IPS DF 6.9 (cell line): ENCODE measurements around the gene FBXO42.
"Not testable (repeated sequence)": the region's sequence is repeated elsewhere in the genome, so short reads cannot be mapped to it uniquely, and the experiment has no call there.

Experiments used
- DNase-seq: peaks from one replicate; pipeline ENCODE4 v3.0.0-alpha.2; 2013; ENCODE audit warnings: low read depth, low spot score
- H3K27ac ChIP-seq: one replicate; pipeline ENCODE4 v1.5.1; 2013; ENCODE audit warnings: low read length, control low read depth
- H3K27me3 ChIP-seq: 2 replicates; pipeline ENCODE4 v1.6.1; 2013; ENCODE audit warnings: mild to moderate bottlenecking, low read length; ENCODE audit not compliant: control insufficient read depth, insufficient read depth
- H3K36me3 ChIP-seq: 2 replicates; pipeline ENCODE4 v1.6.1; 2013; ENCODE audit warnings: low read length; ENCODE audit not compliant: control insufficient read depth, insufficient read depth
- H3K4me1 ChIP-seq: 2 replicates; pipeline ENCODE4 v1.6.1; 2013; ENCODE audit warnings: low read length; ENCODE audit not compliant: control insufficient read depth, insufficient read depth
- H3K4me3 ChIP-seq: 2 replicates; pipeline ENCODE4 v1.5.1; 2013; ENCODE audit warnings: mild to moderate bottlenecking, low read length
- H3K9me3 ChIP-seq: 2 replicates; pipeline ENCODE4 v1.6.1; 2013; ENCODE audit warnings: low read length, inconsistent platforms; ENCODE audit not compliant: control insufficient read depth, insufficient read depth
- WGBS: extraction: QIAGEN DNeasy Blood & Tissue Kit; methylation state at CpG from one replicate; pipeline ENCODE4 v1.1.7; 2013; ENCODE audit warnings: mixed read lengths, missing lambda C conversion rate; ENCODE audit not compliant: insufficient read length, insufficient coverage; 5-methylcytosine and 5-hydroxymethylcytosine counted together

Gene FBXO42

GRCh38 chr1:16266411-16267118, 85.7 kb downstream of the FBXO42 start:
- no peak for DNase-seq
- Histone ChIP-seq H3K36me3 (no peaks in the 10 kb centered on the region), H3K27me3 (no peaks in the 10 kb centered on the region), H3K9me3 (no peaks in the 10 kb centered on the region), H3K27ac (no peak overlapping the region), H3K4me1 (no peaks in the 10 kb centered on the region), H3K4me3 (no peak overlapping the region)
- WGBS, result no CpG with 5 or more reads among the region's 4 CpGs

DNA sequence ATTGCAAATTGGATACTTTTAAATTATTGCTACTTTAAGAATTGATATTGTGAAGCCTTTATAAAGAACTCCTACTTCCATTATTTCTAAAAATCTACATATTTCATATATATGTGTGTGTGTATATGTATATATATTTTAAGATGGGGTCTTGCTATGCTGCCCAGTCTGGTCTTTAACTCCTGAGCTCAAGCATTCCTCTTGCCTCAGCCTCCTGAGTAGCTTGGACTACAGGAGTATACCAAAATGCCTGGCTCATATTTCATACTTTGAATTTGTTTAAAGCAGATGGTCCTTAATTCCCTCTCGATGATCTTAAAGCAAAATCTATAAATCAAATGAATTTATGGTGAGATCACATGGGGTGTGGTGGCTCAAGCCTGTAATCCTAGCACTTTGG, 90.2 kb downstream of the FBXO42 start:
- Histone ChIP-seq H3K36me3 (no peaks in the 10 kb centered on the region), H3K4me1 (no peaks in the 10 kb centered on the region), H3K4me3 (no peak overlapping the region), H3K27ac (no peak overlapping the region), H3K27me3 (no peaks in the 10 kb centered on the region), H3K9me3 (no peaks in the 10 kb centered on the region)
- no peak for DNase-seq
- no CpG with 5 or more reads among the region's 1 CpG for WGBS

- H3K36me3 ChIP-seq, result no peaks in the 10 kb centered on the region
- H3K4me3 ChIP-seq, result no peak overlapping the region
- no peaks in the 10 kb centered on the region for H3K9me3 ChIP-seq
- DNase-seq, result no peak
- no CpG with 5 or more reads among the region's 1 CpG for WGBS
- H3K4me1 ChIP-seq, result no peaks in the 10 kb centered on the region
- no peaks in the 10 kb centered on the region for H3K27me3 ChIP-seq
- no peak overlapping the region for H3K27ac ChIP-seq
These were observed 91.5 kb downstream of the FBXO42 start for GRCh38 chr1:16260814-16261213.

DNA sequence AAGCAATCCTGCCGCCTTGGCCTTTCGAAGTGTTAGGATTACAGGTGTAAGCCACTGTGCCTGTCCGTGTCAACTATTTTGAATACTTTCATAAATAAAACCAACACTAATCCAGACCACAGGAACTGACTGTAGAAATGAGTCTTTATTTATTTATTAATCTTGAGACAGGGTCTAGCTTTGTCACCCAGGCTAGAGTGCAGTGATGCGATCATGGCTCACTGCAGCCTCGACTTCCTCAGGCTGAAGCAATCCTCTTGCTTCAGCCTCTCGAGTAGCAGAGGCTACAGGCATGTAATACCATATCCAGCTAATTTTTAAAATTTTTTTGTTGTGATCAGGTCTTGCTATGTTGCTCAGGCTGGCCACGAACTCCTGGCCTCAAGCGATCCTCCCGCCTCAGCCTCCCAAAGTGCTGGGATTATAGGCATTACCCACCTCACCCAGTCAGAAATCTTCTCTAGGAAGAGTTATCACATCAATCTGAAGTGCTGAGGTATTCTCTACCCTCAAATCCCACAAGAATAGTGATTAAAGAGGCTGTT, 93.6 kb downstream of the FBXO42 start:
- Histone ChIP-seq H3K27me3 (no peaks in the 10 kb centered on the region), H3K4me1 (no peaks in the 10 kb centered on the region), H3K27ac (no peak overlapping the region), H3K9me3 (no peaks in the 10 kb centered on the region), H3K36me3 (no peaks in the 10 kb centered on the region), H3K4me3 (no peak overlapping the region)
- DNase-seq, result no peak
- WGBS, result no CpG with 5 or more reads among the region's 9 CpGs

- Histone ChIP-seq H3K27ac (no peak overlapping the region), H3K36me3 (no peaks in the 10 kb centered on the region), H3K9me3 (no peaks in the 10 kb centered on the region), H3K4me1 (no peaks in the 10 kb centered on the region), H3K4me3 (no peak overlapping the region), H3K27me3 (no peaks in the 10 kb centered on the region)
- no CpG with 5 or more reads among the region's 3 CpGs for WGBS
- no peak for DNase-seq
These were observed 94.3 kb downstream of the FBXO42 start for GRCh38 chr1:16257968-16258367.

GRCh38 chr1:16257556-16257955, 94.7 kb downstream of the FBXO42 start:
- not testable (repeated sequence) for H3K4me1 ChIP-seq, H3K4me3 ChIP-seq, H3K9me3 ChIP-seq, H3K36me3 ChIP-seq, H3K27ac ChIP-seq, H3K27me3 ChIP-seq, DNase-seq
- no CpG with 5 or more reads among the region's 3 CpGs for WGBS

GRCh38 chr1:16256478-16256877, 95.8 kb downstream of the FBXO42 start:
- Histone ChIP-seq H3K4me3 (no peak overlapping the region), H3K27me3 (no peaks in the 10 kb centered on the region), H3K36me3 (no peaks in the 10 kb centered on the region; the same call in 1 of the 2 replicates), H3K9me3 (no peaks in the 10 kb centered on the region), H3K4me1 (no peaks in the 10 kb centered on the region), H3K27ac (no peak overlapping the region)
- WGBS, result no CpG with 5 or more reads among the region's 4 CpGs
- no peak for DNase-seq

DNA sequence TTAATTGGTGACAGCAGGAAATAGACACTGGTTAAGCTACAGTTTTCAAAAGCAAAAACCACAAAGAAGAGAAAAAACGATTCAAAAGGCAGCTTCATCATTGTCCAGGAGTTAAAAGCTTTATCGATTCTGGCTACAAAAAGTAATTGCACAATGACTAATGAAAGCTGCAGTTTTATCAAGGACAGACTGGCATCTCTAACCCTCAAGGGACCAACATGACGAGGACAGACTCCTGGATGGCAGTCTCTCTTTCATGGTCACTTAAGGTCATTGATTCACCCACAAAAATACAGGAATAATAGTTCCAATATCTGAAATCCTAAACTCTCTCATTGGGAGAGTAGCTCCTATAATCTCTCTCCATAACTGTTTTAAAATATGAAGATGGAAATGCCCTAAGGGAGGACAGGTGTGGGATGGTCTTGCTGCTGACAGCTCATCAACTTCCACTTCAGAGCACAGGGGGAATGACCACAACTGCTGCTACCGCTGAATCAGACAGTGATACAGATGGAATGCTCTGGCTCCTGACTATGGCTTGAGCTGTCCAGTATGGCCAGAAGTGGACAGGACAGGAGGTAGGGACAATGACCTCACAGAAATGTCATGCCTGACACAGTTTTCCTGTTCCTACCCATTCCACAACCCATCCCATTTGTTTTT, 97.9 kb downstream of the FBXO42 start:
- DNase-seq, result no peak
- H3K4me3 ChIP-seq, result no peak overlapping the region
- H3K27ac ChIP-seq, result no peak overlapping the region
- peaks cover 6% of the 10 kb centered on the region; the same call in 1 of the 2 replicates for H3K36me3 ChIP-seq
- no peaks in the 10 kb centered on the region for H3K27me3 ChIP-seq
- no CpG with 5 or more reads among the region's 4 CpGs for WGBS
- no peaks in the 10 kb centered on the region for H3K9me3 ChIP-seq
- H3K4me1 ChIP-seq, result no peaks in the 10 kb centered on the region

DNA sequence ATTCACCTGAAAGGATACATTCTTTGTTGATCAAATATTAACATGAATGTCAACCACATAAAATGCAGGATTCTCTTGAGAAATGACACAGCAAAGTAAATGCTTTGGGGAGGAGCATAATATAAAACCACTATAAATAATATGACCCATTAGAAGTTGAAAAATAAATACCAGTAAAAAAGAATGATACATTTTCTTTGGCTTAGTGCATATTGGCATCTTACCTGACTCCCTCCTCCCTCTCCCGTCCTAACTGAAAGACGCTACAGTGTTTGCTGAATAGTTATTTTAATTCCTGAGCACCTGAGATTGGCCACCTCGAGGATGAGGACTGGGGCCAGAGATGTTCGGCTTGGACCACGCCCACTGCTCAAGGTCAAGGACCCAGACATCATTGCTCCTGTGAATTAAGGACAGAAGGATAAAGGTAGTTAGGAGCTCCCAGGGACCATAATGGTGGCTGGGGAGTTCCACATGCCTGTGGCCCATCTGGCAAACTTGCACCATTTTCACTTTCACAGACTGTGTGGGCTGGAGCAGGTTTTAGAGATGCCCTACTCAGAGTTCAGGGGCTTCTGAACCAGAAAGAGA, 98.9 kb downstream of the FBXO42 start:
- Histone ChIP-seq H3K4me1 (no peaks in the 10 kb centered on the region), H3K36me3 (peaks cover 6% of the 10 kb centered on the region; the same call in 1 of the 2 replicates)

DNA sequence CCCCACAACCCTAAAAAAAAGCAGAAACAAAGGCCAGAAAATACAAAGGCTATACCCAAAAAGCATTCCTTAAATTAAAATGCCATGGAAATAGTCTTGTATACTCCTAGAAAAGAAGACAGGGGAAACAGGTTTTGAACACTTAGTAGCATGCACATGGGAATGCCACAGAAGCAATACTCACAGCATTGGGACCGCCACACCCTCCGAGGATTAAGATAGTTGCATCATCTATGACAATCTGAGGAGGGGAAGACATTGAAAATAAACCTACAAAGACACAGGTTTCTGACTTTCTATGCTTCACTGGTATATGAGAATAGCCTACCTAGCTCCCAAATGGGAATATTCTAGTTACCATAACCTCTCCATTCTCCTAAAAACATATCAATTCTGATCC, 99.4 kb downstream of the FBXO42 start:
- no peak for DNase-seq
- Histone ChIP-seq H3K36me3 (peaks cover 6% of the 10 kb centered on the region; the same call in 1 of the 2 replicates), H3K27ac (no peak overlapping the region), H3K4me3 (no peak overlapping the region), H3K27me3 (no peaks in the 10 kb centered on the region), H3K4me1 (no peaks in the 10 kb centered on the region), H3K9me3 (no peaks in the 10 kb centered on the region)
- WGBS, result no CpG with 5 or more reads among the region's 2 CpGs

More for the DNA sequence above, 98.9 kb downstream of the FBXO42 start:
- no CpG with 5 or more reads among the region's 5 CpGs for WGBS
- Histone ChIP-seq H3K4me3 (no peak overlapping the region), H3K9me3 (no peaks in the 10 kb centered on the region), H3K27ac (no peak overlapping the region), H3K27me3 (no peaks in the 10 kb centered on the region)
- no peak for DNase-seq
